KOPT-K1 (cell line): ENCODE results near the gene DCAF6.

ENCODE experiments used
- H3K27ac ChIP-seq: fragments of 200-600 bp; sonication (generic); 2 replicates; pipeline ENCODE4 v1.5.1; 2016; ENCODE audit warnings: antibody characterized with exemption, mild to moderate bottlenecking, low read depth, low read length; ENCODE audit not compliant: poor library complexity, severe bottlenecking
- H3K36me3 ChIP-seq: fragments of 200-600 bp; sonication (generic); 2 replicates; pipeline ENCODE4 v1.5.1; 2017; ENCODE audit warnings: antibody characterized with exemption, mild to moderate bottlenecking, low read length, moderate library complexity; ENCODE audit not compliant: insufficient read depth
- H3K9me3 ChIP-seq: fragments of 200-600 bp; sonication (generic); 2 replicates; pipeline ENCODE4 v1.5.1; 2017; ENCODE audit warnings: antibody characterized with exemption, low read length, mild to moderate bottlenecking; ENCODE audit not compliant: insufficient read depth, poor library complexity, severe bottlenecking

DCAF6 gene

GRCh38 chr1:168100315-168101002 lies 164.0 kb downstream of the DCAF6 start:
- H3K36me3 ChIP-seq: no peaks in the 10 kb centered on the region
- H3K27ac ChIP-seq: no peak overlapping the region
- no peaks in the 10 kb centered on the region for H3K9me3 ChIP-seq

GRCh38 chr1:168101336-168101735 lies 164.9 kb downstream of the DCAF6 start:
- Histone ChIP-seq H3K36me3 (no peaks in the 10 kb centered on the region), H3K27ac (no peak overlapping the region), H3K9me3 (no peaks in the 10 kb centered on the region)

DNA sequence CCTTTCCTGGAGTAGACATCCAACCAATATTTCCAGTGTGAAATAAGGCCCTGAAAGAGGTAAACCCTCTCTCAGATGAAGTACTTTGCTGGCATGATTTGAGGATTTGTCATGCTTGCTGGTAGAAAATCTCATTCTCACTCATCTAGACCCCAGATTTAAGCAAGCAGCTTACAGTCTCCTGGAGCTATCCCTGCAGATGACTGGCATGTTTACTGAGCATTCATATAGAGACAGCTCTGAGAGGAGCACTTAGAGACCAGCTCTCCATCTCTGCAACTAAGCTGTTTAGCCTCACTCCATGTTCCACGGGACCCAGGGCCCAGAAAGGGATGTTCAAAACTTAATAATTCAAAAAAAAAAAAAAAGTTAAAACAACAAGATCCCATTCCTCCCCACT lies 166.0 kb downstream of the DCAF6 start:
- Histone ChIP-seq H3K27ac (no peak overlapping the region), H3K9me3 (no peaks in the 10 kb centered on the region), H3K36me3 (no peaks in the 10 kb centered on the region)

GRCh38 chr1:168104535-168104934 lies 168.1 kb downstream of the DCAF6 start:
- Histone ChIP-seq H3K36me3 (no peaks in the 10 kb centered on the region), H3K27ac (no peak overlapping the region), H3K9me3 (no peaks in the 10 kb centered on the region)

DNA sequence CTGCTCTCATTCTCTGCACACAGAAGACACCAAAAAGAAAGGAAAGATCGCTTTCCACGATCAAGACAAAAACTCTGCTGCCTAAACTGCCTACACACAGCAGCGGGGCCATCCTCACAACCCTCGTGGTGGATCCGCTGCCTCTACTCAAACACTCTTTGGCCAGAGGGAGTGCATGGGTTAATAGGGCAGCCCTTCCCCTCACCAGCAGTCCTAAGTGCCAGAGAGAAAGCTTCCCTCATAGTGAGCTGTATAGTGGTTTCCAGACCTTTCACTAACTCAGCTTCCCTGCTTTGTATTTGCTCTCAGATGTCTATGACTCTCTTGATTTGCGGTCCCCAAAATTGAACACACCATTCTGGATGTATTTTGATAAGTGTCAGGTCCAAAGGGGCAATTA lies 169.4 kb downstream of the DCAF6 start:
- H3K9me3 ChIP-seq: no peaks in the 10 kb centered on the region
- H3K27ac ChIP-seq: no peak overlapping the region

DNA sequence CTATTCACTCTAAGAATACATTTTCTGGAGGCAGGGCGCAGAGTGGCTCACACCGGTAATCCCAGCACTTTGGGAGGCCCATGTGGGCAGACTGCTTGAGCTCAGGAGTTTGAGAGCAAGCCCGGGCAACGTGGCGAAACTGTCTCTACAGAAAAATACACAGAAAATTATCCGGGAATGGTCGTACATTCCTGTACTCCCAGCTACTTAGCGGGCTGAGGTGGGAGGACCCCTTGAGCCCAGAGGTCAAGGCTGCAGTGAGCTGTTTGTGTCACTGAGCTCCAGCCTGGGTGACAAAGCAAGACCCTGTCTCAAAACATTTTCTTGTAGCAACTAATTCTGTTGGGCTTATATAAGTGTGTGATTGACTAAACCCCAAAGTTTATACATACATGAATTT lies 169.8 kb downstream of the DCAF6 start:
- Histone ChIP-seq H3K27ac (no peak overlapping the region), H3K9me3 (no peaks in the 10 kb centered on the region)

More for the DNA sequence above, 169.4 kb downstream of the DCAF6 start:
- H3K36me3 ChIP-seq: no peaks in the 10 kb centered on the region

DNA sequence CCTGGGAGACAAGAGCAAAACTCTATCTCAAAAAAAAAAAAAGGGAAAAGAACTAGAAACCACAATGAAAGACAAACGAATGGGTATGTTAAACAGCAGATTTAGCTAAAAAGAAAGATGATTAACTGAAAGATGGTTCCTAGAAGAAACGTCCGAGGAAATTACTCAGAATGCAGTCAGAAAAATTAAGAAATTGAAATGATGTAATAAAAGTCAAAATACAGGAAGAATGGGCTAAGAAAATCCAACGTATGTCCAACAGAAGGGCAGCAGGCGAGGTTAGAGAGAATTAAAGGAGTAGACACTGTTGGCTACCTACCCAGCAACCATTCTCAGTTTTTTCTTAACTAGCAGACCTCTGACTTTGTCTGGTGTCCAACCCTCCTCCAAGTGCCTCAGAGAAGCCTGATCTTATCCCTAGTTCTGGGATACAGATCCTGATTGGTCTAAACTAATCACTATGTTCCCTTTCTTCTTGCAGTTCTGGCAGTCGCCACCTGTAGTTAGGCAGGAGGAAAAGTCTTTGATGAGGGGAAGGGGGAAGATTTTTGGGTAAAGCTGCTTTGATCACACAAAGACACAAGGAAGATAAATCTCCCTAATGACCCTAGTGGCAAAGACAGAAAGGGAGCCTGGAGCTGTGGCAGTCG lies 174.5 kb downstream of the DCAF6 start:
- H3K27ac ChIP-seq: no peak overlapping the region

More for the DNA sequence above, 169.8 kb downstream of the DCAF6 start:
- H3K36me3 ChIP-seq: no peaks in the 10 kb centered on the region

GRCh38 chr1:168112673-168113305 lies 176.3 kb downstream of the DCAF6 start:
- Histone ChIP-seq H3K9me3 (no peaks in the 10 kb centered on the region), H3K36me3 (no peaks in the 10 kb centered on the region), H3K27ac (no peak overlapping the region)

More for the DNA sequence above, 174.5 kb downstream of the DCAF6 start:
- no peaks in the 10 kb centered on the region for H3K9me3 ChIP-seq
- H3K36me3 ChIP-seq: no peaks in the 10 kb centered on the region

DNA sequence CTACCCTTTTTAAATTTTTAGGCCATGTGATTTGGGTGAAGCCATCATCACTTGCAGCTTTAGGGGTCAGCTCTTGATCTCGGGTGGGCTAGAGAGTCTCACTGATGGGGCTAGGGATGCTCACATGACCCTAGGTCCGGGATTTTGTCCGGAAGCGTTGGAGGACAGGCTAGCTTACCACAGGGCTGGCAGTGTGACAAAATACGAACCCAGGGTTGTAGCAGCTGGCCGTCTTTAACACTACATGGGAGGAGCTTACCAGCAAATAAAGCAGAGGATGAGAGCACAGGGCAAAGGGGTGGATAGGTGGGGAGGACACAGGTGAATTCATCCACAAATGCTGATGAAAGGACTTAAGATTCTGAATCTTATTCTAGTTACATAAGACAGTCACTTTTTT lies 178.4 kb downstream of the DCAF6 start:
- H3K9me3 ChIP-seq: peaks cover 6% of the 10 kb centered on the region
- no peak overlapping the region for H3K27ac ChIP-seq
- H3K36me3 ChIP-seq: no peaks in the 10 kb centered on the region

GRCh38 chr1:168116327-168116799 lies 179.9 kb downstream of the DCAF6 start:
- Histone ChIP-seq H3K9me3 (peaks cover 13% of the 10 kb centered on the region), H3K27ac (no peak overlapping the region), H3K36me3 (no peaks in the 10 kb centered on the region)

GRCh38 chr1:168119750-168120149 lies 183.3 kb downstream of the DCAF6 start:
- Histone ChIP-seq H3K36me3 (no peaks in the 10 kb centered on the region), H3K27ac (no peak overlapping the region), H3K9me3 (peaks cover 13% of the 10 kb centered on the region)

GRCh38 chr1:168121401-168122011 lies 185.0 kb downstream of the DCAF6 start:
- Histone ChIP-seq H3K36me3 (no peaks in the 10 kb centered on the region), H3K27ac (no peak overlapping the region), H3K9me3 (peaks cover 13% of the 10 kb centered on the region)

- H3K9me3 ChIP-seq: peaks cover 4% of the 10 kb centered on the region
- H3K36me3 ChIP-seq: no peaks in the 10 kb centered on the region
- H3K27ac ChIP-seq: no peak overlapping the region
Measured at GRCh38 chr1:168125051-168125450, 188.6 kb downstream of the DCAF6 start.
